Adipose tissue (tissue), 3 donors: ENCODE data around the gene CNOT4. TPM values are rescaled to one million over a fixed set of nuclear protein-coding genes. Genes with fewer than 3 reads are reported as not detected.
"Not testable (repeated sequence)": the region's sequence is repeated elsewhere in the genome, so short reads cannot be mapped to it uniquely, and the experiment has no call there.

Source experiments
- H3K27ac ChIP-seq: one replicate; pipeline ENCODE4 v1.5.1; 2013; ENCODE audit warnings: low read depth, low read length
- WGBS, 3 donors: extraction: QIAGEN DNeasy Blood & Tissue Kit; methylation state at CpG; one replicate each; pipeline ENCODE4 v1.1.7; 2013; 5-methylcytosine and 5-hydroxymethylcytosine counted together
- polyA plus RNA-seq, 3 donors: library from polyadenylated mRNA; stranded (reverse); fragments of 200-250 nt; gene quantifications; one replicate each; pipeline ENCODE4 v1.2.3, GENCODE V29; 2013
- donor health status: healthy with polysubstance abuse.
- donor health status: Bipolar disorder and iron deficiency.
- donor health status: healthy.

Gene CNOT4
- polyA plus RNA-seq, 3 donors = 3.8 to 7.6 (median 6.7) TPM

DNA sequence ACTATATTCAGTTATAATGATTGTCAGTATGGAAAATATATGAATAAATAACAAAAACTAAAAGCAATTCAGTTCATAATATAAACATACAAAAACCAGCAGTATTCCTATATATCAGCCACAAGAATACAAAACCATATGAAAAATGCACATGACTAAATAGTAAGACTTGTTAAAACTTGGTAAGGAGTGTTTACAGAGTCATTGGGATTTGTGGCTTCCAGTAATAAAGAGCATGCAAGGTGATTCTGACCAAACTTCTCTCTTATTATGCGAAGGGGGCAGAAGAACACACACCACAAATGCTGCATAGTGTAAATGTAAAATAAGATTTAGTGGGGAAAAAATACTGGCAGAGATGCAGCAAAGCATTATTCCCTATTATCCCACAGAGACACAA, 8.8 kb upstream of the CNOT4 start:
- H3K27ac ChIP-seq = no peak overlapping the region
- 97 to 100% (median 98%) methylated on average over 1 of the region's 1 CpG for WGBS, 3 donors

DNA sequence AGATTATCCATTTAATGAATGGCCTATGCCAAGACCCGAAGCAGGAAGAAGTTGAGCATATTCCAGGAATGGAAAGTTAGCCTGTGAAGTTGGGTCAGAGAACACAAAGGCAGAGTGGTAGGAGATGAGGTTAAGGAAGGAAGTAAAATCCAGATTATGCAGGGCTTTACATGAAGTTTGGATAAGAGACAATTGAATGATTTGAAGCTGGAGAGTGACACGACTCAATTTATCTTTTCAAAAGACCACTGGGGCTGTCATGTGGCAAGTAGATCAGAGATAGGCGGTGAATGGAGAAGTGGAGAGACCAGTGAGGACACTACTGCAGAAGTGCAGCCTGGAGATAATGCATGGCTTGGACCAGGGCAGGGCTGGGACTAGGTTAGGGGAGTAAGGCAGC, 7.2 kb upstream of the CNOT4 start:
- H3K27ac ChIP-seq = no peak overlapping the region
- 74 to 84% (median 83%) methylated on average over 3 of the region's 3 CpGs for WGBS, 3 donors

DNA sequence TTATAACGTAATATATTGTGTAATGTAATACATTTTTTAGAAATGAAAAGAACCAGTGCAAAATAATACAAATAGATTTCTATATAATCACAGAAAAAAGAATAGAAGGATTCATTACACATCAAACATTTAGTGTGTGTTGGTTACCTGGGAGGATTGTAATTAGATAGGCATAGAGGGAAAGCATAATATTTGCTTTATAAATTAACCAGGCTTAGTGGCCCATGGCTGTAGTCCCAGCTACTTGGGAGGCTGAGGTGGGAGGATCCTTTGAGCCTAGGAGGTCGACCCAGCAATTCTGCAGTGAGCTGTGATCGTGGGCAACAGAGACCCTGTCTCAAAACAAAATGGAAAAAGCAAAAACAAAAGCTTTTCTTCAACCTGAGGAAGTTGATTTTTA, 5.0 kb upstream of the CNOT4 start:
- WGBS, 3 donors = 81 to 83% (median 82%) methylated on average over 3 of the region's 3 CpGs
- no peak overlapping the region for H3K27ac ChIP-seq

DNA sequence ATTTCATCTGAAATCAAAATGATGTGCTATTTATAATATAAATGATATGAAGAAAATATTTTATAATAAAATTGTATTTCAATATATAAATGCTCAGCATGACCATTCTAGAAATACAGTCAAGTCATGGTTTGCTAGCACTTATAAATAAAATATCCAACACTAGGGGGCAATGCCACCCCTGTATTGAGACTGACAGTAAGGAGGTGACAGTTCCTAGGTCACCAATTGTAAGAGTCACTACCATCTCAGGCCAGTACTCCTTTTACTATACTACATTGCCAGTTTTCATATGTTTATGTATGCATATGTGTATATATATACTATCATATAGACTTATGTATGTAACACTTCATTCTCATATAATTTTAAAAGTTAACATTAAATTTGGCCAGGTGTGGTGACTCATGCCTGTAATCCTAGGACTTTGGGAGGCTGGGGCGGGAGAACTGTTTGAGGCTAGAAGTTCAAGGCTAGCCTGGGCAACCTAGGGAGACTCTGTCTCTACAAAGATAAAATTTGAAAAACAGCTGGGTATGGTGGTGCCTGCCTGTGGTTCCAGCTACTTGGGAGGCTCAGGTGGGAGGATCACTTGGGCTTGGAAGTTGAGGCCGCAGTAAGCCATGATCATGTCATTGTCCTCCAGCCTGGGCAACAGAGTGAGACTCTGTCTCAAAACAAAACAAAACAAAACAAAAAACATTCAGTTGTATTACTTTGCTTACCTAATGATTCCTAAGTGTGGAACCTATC, 2.4 kb upstream of the CNOT4 start:
- 93 to 98% (median 95%) methylated on average over 2 of the region's 2 CpGs for WGBS, 3 donors
- no peak overlapping the region for H3K27ac ChIP-seq

DNA sequence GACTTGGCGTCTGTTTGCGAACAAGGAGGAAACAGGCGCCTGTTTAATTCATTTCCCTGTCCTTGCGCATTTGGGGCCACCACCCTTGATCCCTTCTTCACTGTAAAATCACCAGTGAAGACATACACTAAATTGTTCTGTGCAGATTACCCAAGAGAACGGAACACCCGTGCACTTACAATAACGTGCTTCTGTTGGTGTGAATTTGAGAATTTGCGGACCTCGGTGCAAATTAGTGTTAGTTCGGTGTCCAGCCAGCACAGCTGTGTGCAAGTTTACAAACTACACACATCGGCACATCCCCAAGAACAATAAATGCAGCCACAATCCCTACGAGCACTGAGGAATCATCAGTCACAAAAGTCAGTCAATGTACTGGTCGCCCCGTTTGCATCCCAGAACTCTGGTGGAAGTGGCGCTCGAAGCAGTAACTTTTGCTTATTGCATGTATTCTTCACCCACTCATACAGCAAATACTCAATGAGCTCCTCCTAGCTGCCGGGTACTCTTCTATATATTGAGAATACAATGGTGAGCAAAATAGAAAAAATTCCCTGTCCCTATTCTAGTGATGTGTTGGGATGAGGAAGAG, 786 bp upstream of the CNOT4 start:
- no peak overlapping the region for H3K27ac ChIP-seq
- WGBS, 3 donors = 1 to 2% (median 2%) methylated on average over 17 of the region's 17 CpGs

DNA sequence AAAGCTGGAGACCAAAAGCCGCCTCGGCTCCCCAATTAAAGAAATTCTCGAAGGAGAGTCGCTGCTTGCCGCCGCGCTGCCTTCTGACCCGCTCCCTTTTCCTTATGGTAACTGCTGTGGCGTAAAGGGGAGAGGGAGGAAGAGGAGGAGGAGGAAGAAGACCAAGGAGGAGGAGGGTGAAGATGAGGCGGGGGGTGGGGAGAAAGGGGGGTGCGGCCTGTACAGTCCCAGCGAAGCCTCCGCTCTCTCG, 388 bp downstream of the CNOT4 start:
- H3K27ac ChIP-seq = peak overlapping the region; percentile 38
- WGBS, 3 donors = 0 to 1% (median 0%) methylated on average over 13 to 14 of the region's 14 CpGs

DNA sequence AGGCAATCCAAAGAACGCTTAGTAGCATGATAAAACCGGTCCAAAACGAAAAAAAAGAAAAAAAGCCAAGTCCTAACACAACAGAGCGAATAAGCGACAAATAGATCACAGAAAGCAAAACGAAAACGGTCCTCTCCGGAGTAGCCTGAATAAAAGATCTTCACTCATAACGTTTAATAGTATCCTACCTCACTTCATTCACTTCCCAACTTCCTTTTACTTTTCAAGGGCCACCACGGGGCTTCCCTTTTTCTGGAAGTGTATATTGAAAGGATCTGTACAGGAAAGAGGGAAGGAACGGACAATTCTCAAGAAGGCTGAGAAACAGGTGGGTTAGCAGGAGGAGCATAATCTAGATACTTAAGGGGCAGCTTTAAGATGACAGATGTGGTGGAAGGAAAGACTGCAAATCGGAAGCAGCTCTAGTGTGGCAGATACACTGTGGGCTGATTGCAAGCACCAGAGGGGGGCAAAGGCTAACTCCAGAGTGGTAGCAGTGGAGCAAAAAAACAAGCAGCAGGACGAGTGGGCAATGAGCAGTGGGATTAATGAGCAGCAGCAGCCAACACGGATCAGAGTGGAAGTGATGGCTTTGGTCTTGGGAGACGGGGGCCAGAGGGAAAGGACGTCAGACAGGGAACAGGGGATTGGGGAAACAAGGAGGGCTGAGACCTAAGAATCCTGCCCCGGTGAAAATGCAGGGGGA, 866 bp downstream of the CNOT4 start:
- H3K27ac ChIP-seq = no peak overlapping the region
- 0% methylated on average over 17 of the region's 17 CpGs for WGBS, 3 donors

DNA sequence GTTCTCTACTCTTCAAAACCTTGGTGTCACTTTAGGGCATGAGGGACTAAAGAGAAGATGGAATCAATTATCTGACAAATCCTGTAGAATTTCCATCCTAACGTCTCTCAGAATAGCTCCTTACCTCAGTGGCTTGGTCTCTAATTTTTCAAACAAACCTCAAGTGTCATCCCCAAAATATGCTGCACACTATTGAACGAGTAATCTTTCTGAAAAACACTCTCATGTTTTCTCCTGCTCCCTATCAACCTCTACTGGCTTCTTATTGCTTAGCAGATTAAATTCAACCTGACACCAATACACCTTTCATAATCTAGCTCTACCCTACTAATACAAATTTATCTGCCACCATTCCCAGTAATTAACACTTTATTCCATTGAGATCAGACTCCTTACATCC, 8.5 kb downstream of the CNOT4 start:
- WGBS, 3 donors = 80 to 90% (median 86%) methylated on average over 2 of the region's 2 CpGs
- H3K27ac ChIP-seq = no peak overlapping the region

DNA sequence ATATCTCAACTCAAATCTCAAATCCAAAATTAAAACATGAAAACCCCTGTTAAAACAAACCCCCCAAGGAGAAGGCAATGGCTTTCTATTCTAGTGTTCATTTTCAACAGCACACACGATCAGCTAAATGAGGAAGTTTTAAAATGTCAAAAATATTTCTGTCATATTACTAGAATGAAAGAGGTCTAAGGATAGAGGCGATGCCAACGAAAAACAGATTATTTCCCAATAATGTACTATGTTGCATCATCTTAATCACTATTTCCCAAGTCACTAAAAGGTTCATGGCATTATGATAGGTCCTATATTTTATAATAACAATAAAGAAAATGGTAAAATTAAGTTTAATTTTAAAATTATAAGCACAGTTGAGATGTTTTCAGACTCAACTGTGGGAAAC, 10.1 kb downstream of the CNOT4 start:
- H3K27ac ChIP-seq = no peak overlapping the region
- WGBS, 3 donors = 38 to 65% (median 40%) methylated on average over 3 of the region's 3 CpGs

DNA sequence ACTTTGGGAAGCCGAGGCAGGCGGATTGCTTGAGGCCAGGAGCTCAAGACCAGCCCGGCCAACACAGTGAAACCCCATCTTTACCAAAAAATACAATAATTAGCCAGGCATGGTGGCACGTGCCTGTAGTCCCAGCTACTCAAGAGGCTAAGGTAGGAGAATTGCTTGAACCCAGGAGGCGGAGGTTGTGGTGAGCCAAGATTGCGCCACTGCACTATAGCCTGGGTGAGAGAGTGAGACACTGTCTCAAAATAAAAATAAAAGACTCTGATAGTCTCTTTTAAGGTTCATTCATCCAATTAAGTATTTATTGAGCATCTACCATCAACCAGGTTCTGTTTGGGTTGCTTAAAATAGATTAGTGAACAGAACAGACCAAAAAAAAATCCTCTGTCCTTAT, 12.7 kb downstream of the CNOT4 start:
- 82 to 98% (median 91%) methylated on average over 6 of the region's 6 CpGs for WGBS, 3 donors

DNA sequence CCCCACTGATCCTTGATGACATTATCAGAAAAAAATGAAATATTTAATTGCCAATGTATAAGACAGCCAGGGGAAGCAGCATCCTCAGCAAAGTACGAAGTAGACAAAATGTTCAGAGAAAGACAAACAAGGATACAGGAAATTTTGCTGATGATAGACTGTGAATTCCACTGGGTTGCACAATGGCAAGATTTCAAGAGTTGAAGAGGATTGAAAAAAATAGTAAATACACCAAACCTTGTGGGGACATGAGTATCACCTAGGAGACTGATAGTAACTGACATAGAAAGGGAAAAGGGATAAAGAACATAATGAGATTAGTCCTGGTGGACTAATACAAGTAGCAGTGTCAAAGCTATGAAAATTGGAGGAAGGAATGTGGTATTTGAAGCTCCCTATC, 16.5 kb downstream of the CNOT4 start:
- no peak overlapping the region for H3K27ac ChIP-seq
- WGBS, 3 donors = 62 to 79% (median 66%) methylated on average over 1 of the region's 1 CpG

More for the DNA sequence above, 12.7 kb downstream of the CNOT4 start:
- H3K27ac ChIP-seq = not testable (repeated sequence)

DNA sequence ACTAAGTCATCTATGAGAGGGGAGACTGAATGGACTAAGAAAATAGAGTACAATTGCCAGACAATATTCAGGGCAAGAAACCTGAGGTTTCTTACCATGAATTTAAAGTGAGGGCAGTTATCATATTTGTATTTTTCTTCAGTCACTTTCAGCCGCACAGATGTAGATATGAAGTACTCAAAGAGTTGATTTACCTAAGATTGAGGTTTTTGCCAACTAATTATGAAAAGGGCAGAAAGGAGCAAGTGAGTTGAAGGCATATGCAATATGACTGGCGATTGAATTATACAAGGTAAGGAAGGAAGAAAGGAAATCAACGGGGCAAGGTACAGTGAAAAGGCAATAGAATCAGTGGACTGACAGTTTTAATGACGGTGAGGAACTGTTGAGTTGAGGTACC, 17.8 kb downstream of the CNOT4 start:
- H3K27ac ChIP-seq = no peak overlapping the region
- 82 to 94% (median 92%) methylated on average over 4 of the region's 4 CpGs for WGBS, 3 donors

DNA sequence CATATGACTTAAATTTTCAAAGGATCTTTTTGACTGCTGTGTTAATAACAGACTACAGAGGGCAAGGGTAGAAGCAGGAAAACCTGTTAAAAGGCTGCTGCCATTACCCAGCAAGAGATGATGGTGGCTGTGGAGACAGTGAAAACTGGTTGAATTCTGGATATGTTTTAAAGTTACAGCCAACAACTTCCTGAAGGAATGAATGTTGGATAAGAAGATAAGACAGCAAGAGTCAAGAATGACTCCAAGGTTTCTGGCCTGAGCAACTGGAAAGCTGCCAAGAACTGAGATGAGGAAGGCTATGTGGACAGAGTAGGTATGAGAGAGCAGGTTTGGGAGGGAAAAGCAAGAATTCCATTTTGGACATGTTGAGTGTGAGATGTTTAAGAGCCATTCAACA, 19.1 kb downstream of the CNOT4 start:
- H3K27ac ChIP-seq = no peak overlapping the region

DNA sequence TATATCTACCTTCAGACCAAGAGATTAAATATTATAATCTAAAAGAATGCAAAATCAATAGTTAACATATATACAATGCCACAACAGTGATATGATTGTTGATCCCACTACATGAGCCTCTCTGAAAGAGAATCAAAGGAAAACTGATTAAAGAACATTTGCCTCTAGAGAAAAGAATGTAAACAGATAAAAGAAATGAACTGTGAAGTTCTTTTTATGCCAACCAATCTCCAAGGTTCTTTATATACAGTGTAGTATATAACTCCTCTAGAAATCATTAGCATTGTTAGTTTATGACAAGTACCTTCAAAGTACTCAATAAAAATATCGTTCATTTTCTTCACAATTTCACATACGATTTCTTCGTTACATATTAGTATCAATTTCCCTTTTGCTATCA, 20.1 kb downstream of the CNOT4 start:
- WGBS, 3 donors = 52 to 98% (median 97%) methylated on average over 3 of the region's 3 CpGs
- H3K27ac ChIP-seq = no peak overlapping the region

DNA sequence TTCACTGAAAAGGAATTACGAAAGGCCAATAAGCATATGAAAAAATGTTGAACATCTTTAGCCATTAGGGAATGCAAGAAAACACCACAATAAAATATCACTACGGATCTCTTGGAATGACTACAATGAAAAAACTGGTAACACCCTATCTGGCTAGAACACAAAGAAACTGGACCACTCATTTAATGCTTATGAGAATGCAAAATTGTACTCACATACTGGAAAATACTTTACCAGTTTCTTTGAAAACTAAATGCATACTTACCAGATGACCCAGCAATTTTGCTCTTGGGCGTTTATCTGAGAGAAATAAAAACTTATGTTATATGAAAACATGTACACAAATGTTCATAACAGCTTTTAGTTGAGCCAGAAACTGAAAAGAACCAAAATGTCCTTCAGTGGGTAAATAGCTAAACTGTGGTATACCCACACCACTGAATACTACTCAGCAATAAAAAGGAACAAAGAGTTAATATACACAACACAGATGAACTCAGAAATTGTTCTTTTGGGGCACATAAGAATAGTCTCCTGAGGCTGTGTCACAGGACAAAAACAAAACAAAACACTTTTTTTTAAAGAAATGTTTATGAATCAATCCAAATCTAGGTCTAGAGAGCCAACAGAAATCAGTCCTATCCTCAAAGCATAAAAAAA, 23.5 kb downstream of the CNOT4 start:
- 69 to 83% (median 71%) methylated on average over 3 of the region's 3 CpGs for WGBS, 3 donors
- no peak overlapping the region for H3K27ac ChIP-seq

DNA sequence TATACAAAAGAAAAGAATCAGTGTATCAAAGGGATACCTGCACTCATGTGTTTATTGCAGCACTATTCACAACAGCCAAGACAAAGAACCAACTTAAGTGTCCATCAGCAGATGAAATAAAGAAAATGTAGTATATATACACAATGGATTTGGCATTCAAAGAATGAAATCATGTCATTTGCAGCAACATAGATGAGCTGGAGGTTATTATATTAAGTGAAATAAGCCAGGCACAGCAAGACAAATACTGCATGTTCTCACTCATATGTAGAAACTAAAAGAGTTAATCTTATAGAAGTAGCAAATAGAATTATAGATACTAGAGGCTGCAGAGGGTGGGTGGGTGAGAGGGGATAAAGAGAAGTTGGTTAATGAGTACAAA, 28.3 kb downstream of the CNOT4 start:
- no peak overlapping the region for H3K27ac ChIP-seq

DNA sequence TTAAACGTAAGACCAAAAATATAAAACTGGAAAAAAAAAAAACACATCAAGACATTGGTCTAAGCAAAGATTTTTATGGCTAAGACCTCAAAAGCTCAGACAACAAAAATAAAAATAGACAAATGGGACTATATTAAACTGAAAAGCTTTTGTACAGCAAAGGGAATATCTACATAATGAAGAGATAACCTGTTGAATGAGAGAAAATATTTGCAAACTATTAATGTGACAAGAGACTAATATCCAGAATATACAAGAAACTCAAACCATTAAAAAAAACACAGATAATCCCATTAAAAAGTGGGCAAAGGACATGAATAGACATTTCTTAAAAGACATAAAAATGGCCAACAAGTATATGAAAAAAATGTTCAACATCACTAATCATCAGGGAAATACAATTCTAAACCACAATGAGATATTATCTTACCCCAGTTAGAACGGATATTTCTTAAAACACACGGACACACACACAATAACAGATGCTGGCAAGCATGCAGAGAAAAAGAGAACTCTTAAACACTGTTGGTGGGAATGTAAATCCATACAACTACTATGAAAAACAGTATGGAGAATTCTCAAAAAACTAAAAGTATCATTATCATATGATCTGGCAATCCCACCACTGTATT, 28.8 kb downstream of the CNOT4 start:
- H3K27ac ChIP-seq = no peak overlapping the region
- 49 to 79% (median 58%) methylated on average over 3 of the region's 3 CpGs for WGBS, 3 donors

DNA sequence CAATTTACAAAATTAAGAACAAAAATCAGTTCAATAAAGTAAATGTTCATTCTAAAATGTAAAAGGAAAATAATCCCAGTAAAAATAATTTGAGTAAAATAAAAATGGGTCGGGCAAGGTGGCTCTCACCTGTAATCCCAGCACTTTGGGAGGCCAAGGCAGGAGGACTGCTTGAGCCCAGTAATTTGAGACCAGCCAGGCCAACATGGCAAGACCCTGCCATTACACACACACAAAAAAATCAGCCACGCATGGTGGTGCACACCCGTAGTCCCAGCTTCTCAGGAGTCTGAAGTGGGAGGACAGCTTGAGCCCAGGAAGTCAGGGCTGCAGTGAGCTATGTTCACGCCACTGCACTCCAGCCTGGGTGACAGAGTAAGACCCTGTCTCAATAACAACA, 34.4 kb downstream of the CNOT4 start:
- WGBS, 3 donors = 96 to 98% (median 96%) methylated on average over 4 of the region's 4 CpGs
- H3K27ac ChIP-seq = no peak overlapping the region

DNA sequence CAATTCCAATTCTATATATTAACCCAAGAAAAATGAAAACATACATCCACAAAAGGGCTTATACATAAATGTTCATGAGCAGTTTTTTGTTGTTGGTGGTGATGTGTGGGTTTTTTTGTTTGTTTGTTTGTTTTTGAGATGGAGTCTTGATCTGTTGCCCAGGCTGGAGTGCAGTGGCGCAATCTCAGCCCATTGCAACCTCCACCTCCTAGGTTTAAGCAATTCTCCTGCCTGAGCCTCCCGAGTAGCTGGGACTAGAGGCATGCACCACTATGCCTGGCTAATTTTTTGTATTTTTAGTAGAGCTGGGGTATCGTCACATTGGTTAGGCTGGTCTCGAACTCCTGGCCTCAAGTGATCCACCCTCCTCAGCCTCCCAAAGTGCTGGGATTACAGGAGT, 40.2 kb downstream of the CNOT4 start:
- 91 to 97% (median 96%) methylated on average over 4 of the region's 4 CpGs for WGBS, 3 donors

More for the DNA sequence above, 40.2 kb downstream of the CNOT4 start:
- not testable (repeated sequence) for H3K27ac ChIP-seq
